Natural killer cell treated with Interleukin-12 subunit alpha and Interleukin-12 subunit beta and Interleukin-15 and Interleukin-18, amount 100 ng/mL, for 72 hours (primary cell): ENCODE data around the gene APEH. TPM values are rescaled to one million over a fixed set of nuclear protein-coding genes. Genes with fewer than 3 reads are reported as not detected.

Source experiments
- ATAC-seq, 2 donors: fragments of 150-1000 bp; cut with Tn5 transposase in 1 of 2; sonication (Bioruptor Pico), chemical (Tn5 transposase) in 1 of 2; 2 replicates each; pipeline ENCODE4 v1.10.0; 2021
- DNase-seq: peaks from one replicate; pipeline ENCODE4 v3.0.0; 2022; ENCODE audit warnings: low spot score
- H3K27ac Mint-ChIP-seq, 2 donors: 1 replicate in 1 of 2; 2 replicates in 1 of 2; pipeline ENCODE4 v1.8.0; 2022; ENCODE audit warnings: mixed read lengths in 2 of 2, mild to moderate bottlenecking in 1 of 2, moderate library complexity in 1 of 2
- H3K27me3 Mint-ChIP-seq, 2 donors: 1 replicate in 1 of 2; 2 replicates in 1 of 2; pipeline ENCODE4 v1.8.0; 2022; ENCODE audit warnings: mixed read lengths in 2 of 2
- H3K36me3 Mint-ChIP-seq: one replicate; pipeline ENCODE4 v1.8.0; 2022; ENCODE audit warnings: mixed read lengths
- H3K4me1 Mint-ChIP-seq, 2 donors: 1 replicate in 1 of 2; 2 replicates in 1 of 2; pipeline ENCODE4 v1.8.0; 2022; ENCODE audit warnings: low read depth in 2 of 2, mixed read lengths in 2 of 2, mild to moderate bottlenecking in 1 of 2
- H3K4me3 Mint-ChIP-seq: one replicate; pipeline ENCODE4 v1.8.0; 2022; ENCODE audit warnings: mixed read lengths
- H3K9me3 Mint-ChIP-seq: 2 replicates; pipeline ENCODE4 v1.8.0; 2022; ENCODE audit warnings: mixed read lengths
- total RNA-seq, 2 donors: library from RNA; stranded (reverse); gene quantifications; one replicate each; pipeline ENCODE4 v1.2.3, GENCODE V29; 2022

APEH gene
- total RNA-seq, 2 donors from 2014 or later = 134 to 235 TPM

DNA sequence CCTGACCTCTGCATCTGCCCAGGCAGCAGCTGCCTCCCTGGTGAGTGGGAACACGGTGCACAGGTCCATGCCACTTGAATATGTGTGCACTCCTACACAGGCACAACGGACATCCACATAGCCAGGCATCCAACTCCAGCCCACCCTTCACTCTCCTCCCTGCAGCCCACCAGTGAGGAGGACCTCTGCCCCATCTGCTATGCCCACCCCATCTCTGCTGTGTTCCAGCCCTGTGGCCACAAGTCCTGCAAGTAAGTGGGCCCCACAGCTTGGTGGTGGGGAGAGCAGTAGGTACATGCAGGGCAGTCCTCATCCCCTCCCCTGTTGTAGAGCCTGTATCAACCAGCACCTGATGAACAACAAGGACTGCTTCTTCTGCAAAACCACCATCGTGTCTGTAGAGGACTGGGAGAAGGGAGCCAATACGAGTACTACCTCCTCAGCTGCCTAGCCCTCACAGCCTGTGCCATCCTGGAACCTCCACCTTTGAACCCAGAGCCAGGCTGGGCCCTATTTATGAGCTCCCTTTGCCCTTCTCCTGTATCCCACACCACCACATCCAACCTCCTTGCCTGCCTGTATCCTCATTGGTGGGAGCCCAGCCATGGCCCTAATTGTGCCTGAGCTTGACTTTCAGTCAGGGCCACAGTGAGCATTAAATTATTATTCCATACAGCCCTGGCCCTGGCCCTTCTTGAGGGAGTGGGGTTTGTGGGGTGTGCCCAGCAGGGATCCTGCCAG lies 46.9 kb downstream of the APEH start:
- Mint-ChIP-seq H3K9me3 (no peaks in the 10 kb centered on the region), H3K27me3 (no peaks in the 10 kb centered on the region), H3K36me3 (no peaks in the 10 kb centered on the region), H3K27ac (peak overlapping the region; percentile 39 to 67), H3K4me3 (peak overlapping the region; percentile 15), H3K4me1 (peaks cover 29 to 41% of the 10 kb centered on the region in 2 donors)
- DNase-seq (no peak), ATAC-seq (no peak)

DNA sequence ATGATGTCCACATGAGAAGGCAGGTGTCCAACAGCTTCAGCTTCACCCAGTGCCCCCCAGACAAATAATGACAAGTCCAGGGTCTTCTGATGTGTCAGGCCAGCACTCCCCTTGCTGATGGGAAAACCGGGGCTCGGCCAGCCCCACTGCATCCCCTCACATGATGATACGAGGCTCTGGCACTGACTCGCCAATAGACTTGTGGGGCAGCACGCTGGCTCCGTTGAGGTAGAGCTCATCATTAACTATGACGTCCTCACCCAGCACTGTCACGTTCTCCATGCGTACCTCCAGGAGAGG lies 47.4 kb downstream of the APEH start:
- Mint-ChIP-seq H3K27me3 (no peaks in the 10 kb centered on the region), H3K27ac (peak overlapping the region in 1 of 2 donors; percentile 39), H3K4me1 (peaks cover 29 to 41% of the 10 kb centered on the region in 2 donors), H3K4me3 (no peak overlapping the region), H3K36me3 (no peaks in the 10 kb centered on the region), H3K9me3 (no peaks in the 10 kb centered on the region)
- ATAC-seq (no peak), DNase-seq (no peak)

DNA sequence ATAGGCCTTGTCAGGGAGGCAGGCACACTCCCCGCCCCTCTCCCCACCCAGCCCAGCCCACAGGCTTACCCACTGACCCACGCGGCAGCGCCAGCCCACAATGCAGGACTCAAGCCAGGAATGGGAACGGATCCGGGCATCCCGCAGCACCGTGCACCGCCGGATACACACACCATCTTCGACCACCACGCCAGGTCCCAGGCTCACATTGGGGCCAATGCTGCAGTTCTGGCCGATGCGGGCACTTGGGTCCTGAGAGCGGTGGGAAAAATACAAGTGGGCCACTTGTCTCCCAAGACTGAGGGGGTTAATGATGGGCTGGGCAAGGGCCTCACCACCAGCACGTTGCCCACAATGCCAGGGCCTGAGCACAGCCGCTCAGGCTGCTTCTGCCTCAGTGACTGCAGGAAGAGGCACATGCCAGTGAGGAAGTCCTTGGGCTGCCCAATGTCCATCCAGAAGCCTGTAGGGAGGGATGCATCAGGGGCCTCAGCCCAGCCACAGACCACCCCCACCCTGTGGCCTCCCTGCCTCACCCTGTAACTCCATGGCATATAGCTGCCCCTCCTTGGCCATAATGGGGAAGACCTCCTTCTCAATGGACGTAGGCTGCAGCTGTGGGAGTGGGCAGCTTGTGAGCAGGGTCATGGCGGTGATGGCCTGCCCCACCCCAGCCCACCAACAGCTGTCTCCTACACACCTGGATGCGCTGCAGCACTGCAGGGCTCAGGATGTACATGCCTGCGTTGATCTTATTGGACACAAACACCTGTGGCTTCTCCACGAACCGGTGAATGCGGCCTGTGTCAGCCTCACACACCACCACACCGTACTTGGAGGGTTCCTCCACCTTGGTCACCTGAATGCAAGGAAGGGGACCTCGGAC lies 48.0 kb downstream of the APEH start:
- Mint-ChIP-seq H3K36me3 (no peaks in the 10 kb centered on the region), H3K4me1 (peaks cover 29 to 41% of the 10 kb centered on the region in 2 donors), H3K9me3 (no peaks in the 10 kb centered on the region), H3K27me3 (no peaks in the 10 kb centered on the region), H3K27ac (peak overlapping the region; percentile 93 to 97), H3K4me3 (peak overlapping the region; percentile 89)
- DNase-seq (no peak), ATAC-seq (no peak)

DNA sequence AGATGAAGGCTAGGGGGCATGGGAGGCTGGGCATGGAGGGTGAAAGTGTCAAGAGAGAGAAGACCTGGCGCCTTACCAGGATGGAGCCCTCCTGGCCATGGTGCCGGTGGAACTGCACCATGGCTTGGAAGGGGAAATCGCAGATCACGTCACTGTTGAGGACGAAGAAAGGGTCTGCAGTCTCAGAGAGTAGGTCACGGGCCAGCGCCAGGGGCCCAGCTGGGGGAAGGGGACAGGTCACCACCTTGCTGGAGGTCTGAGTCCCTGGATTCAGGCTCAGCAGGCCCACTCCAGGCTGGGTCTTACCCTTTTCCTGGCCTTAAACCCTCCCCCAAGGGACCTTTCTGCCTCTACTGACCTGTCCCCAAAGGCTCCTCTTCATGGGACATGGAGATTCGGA lies 48.7 kb downstream of the APEH start:
- ATAC-seq (no peak), DNase-seq (no peak)
- peak overlapping the region; percentile 89 for H3K4me3 Mint-ChIP-seq
- H3K27me3 Mint-ChIP-seq = no peaks in the 10 kb centered on the region
- H3K9me3 Mint-ChIP-seq = no peaks in the 10 kb centered on the region
- H3K4me1 Mint-ChIP-seq = peaks cover 29 to 38% of the 10 kb centered on the region in 2 donors
- peak overlapping the region; percentile 93 to 97 for H3K27ac Mint-ChIP-seq
- no peaks in the 10 kb centered on the region for H3K36me3 Mint-ChIP-seq

DNA sequence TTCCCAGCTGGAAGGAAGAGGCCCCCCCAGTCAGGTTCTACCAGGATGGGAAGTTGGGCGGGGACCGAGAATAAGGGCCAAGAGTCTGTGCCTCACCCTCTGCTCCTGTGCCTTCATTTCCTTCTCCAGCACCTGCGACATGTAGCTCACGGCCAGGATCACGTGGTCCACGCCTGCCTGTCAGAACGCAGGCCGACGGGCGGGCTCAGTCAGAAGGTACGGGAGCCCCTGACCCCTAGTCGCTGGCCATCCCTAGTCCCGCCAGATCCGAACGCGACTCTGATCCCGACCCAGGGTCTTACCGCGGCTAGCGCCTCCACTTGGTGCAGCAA lies 49.1 kb downstream of the APEH start:
- peaks cover 29 to 38% of the 10 kb centered on the region in 2 donors for H3K4me1 Mint-ChIP-seq
- H3K9me3 Mint-ChIP-seq = no peaks in the 10 kb centered on the region
- H3K36me3 Mint-ChIP-seq = no peaks in the 10 kb centered on the region
- ATAC-seq = peak; percentile 16 to 41
- DNase-seq = peak; percentile 79
- peak overlapping the region; percentile 93 to 97 for H3K27ac Mint-ChIP-seq
- peak overlapping the region; percentile 89 for H3K4me3 Mint-ChIP-seq
- no peaks in the 10 kb centered on the region for H3K27me3 Mint-ChIP-seq

DNA sequence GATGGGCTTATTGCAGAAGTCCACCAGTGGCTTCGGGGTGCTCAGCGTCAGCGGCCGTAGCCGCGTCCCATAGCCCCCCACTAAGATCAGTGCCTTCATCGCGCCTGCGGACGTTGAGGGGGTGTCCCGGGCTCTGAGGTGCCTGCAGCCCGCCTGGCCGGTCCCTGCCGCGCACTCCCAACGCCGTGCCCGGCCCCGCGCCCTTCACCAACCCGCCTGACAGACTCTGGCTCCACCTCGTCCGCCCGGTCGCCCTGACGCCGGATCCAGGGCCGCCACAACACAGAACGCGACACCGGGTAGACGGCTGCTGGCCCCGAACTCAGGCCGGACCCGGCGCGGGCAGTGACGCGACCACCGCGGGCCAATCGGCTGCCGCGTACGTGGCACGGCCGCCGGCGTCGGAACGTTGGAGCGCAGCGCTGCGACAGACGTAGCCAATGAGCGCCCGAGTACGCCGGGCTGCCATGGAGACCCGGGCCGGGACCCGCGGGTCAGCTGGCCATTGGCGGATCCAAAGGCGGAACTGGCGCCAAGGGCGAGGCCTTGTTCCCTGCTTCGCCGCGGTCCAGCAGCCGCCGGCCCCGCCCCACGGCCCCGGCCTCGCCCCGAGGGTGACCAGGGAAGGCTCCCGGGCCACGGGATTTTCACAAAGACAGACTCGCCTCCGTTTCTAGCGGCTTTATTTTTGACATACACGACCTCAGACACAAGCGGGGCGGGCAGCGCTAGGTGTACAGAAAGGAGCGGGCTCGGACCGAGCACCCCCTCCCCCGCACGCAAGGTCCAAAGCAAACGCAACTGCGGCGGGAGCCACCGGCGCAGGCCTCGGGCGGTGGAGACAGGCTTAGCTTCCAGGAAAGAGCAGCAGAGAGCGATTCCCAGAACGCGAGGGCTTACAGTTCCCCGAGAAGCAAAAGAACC lies 49.7 kb downstream of the APEH start, which contains the start of gene GMPPB:
Gene GMPPB (minus strand): TSS at position 324 of the 924 bp plus-strand sequence. CDS start 225 bp downstream, at position 99.
- Mint-ChIP-seq H3K27me3 (no peaks in the 10 kb centered on the region), H3K27ac (peak within 1 kb of the TSS; percentile 93 to 97), H3K36me3 (no peaks in the 10 kb centered on the region), H3K4me3 (peak within 1 kb of the TSS; percentile 89), H3K9me3 (no peaks in the 10 kb centered on the region), H3K4me1 (peaks cover 23 to 33% of the 10 kb centered on the region in 2 donors)
- DNase-seq = peak; percentile 98
- ATAC-seq = peak; percentile 92 to 94

DNA sequence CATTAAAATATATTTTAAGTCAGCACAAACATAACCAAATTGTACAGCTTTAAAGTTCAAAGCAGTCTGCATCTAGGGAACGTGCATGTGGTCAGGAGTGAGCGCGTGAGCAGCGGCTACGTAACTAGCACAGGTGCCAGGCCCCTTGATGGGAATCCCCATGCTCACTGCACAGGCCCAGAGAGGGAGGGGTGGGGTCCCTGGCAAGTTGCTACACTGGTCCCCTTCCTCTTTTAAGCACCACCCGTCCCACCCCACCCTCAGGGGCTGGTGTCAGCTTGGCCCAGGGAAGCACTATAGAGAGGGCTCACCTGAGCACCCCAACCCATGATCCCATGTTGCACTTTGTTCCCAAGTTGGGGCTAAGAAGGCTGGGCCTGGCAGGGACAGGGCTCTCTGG lies 50.4 kb downstream of the APEH start:
- Mint-ChIP-seq H3K9me3 (no peaks in the 10 kb centered on the region), H3K27ac (peak overlapping the region; percentile 93 to 97), H3K4me3 (peak overlapping the region; percentile 89), H3K27me3 (no peaks in the 10 kb centered on the region), H3K36me3 (no peaks in the 10 kb centered on the region), H3K4me1 (peaks cover 19 to 27% of the 10 kb centered on the region in 2 donors)
- DNase-seq = no peak
- ATAC-seq = no peak

DNA sequence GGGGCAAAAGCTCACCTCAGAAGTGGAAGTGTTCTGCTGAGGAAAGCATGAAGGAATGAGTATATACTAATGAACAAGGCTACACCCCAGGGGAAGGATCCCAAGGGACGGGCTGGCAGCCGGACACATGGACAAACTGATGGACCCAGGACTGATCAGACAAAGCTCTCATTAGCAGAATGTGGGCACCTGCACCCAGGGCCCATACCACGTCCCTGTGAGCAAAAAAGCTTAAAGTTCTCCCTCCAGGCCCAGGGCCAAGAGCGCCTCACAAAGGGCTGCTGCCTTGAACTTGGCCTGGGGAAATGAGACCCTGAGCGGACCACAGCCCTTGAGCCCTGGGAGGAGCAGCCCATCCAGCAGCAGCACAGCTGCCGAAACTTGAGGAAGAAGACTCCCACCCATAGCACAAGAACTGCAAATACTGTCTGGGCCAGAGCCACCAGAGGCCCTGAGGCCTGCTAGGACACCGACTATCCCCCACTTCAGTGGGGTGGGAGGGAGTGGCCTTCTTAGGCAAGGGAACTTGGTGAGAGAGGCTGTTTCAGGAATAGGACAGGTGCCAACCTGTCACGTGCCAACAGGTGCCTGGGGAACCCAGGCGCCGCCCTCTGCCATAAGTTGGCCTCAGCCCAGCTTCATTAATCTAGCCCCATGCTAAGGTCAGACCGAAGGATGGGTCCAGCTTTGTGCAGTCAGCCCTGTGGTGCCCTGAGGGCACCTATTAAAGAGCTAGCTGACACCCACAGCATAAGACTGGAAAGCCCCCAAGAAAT lies 51.9 kb downstream of the APEH start:
- no peak for ATAC-seq
- Mint-ChIP-seq H3K4me1 (peaks cover 13 to 14% of the 10 kb centered on the region in 2 donors), H3K4me3 (no peak overlapping the region), H3K36me3 (peaks cover 3% of the 10 kb centered on the region), H3K27ac (peak overlapping the region in 1 of 2 donors; percentile 78), H3K27me3 (no peaks in the 10 kb centered on the region), H3K9me3 (no peaks in the 10 kb centered on the region)
- DNase-seq = no peak

DNA sequence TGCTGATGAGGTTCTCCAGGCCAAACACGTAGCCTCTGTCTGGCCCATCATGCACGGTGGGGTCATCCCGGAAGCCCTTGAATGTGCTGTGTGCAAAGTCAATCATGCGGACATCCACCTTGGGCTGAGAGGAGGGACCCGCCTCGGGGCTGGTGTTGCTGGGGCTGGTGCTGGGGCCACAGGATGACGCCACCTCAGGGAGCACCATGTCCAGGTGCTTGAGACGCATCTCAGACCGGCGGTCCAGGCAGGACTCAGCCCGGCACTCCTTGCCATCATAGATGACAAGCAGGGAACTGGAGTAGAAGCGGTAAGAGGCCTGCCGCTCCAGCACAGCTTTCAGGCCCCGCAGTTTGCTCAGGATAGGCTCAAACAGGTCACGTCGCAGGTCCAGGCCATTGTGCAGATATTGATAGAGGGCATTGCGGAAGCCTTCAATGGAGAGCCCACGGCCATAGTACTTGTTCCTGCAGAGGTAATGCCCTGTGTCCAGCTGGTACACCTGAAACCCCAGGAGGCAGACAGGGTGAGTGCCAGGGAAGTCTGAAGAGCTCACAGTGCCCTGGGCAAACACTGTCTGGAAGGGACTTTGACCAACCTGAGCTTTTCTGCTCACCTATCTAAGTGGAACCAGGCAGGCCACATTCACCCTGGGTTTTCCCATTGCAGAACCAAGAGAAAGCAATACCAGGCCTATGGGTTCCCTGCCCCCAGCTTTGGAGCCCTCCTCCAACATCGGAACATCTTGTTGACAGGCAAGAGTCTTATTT lies 53.2 kb downstream of the APEH start:
- no peak for ATAC-seq
- DNase-seq = no peak
- Mint-ChIP-seq H3K27me3 (no peaks in the 10 kb centered on the region), H3K4me1 (peaks cover 9% of the 10 kb centered on the region in 2 donors), H3K27ac (no peak overlapping the region), H3K36me3 (peaks cover 6% of the 10 kb centered on the region), H3K9me3 (no peaks in the 10 kb centered on the region), H3K4me3 (no peak overlapping the region)

DNA sequence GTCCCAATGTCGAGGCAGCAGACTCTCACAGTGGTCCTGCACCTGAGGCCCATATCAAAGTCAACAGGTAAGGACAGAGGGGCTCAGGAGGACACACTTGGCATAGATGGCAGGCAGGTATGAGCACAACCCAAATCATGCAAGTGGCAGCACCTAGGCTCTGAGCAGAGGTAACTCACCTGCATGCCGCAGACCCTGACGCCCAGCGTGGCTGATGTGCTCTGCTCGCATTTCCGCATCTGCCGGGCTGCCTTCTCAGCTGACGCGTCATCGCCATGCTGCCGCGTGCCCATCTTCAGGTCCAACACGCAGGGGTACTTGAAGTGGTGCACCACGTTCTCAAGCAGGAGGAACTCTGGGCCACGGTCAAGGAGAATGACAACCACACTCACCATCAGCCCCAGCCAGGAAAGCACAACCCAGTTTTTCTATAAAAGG lies 53.8 kb downstream of the APEH start:
- ATAC-seq (no peak), DNase-seq (no peak)
- Mint-ChIP-seq H3K9me3 (no peaks in the 10 kb centered on the region), H3K27me3 (no peaks in the 10 kb centered on the region), H3K4me1 (peaks cover 4 to 5% of the 10 kb centered on the region in 2 donors), H3K4me3 (no peak overlapping the region), H3K27ac (no peak overlapping the region), H3K36me3 (peaks cover 6% of the 10 kb centered on the region)

DNA sequence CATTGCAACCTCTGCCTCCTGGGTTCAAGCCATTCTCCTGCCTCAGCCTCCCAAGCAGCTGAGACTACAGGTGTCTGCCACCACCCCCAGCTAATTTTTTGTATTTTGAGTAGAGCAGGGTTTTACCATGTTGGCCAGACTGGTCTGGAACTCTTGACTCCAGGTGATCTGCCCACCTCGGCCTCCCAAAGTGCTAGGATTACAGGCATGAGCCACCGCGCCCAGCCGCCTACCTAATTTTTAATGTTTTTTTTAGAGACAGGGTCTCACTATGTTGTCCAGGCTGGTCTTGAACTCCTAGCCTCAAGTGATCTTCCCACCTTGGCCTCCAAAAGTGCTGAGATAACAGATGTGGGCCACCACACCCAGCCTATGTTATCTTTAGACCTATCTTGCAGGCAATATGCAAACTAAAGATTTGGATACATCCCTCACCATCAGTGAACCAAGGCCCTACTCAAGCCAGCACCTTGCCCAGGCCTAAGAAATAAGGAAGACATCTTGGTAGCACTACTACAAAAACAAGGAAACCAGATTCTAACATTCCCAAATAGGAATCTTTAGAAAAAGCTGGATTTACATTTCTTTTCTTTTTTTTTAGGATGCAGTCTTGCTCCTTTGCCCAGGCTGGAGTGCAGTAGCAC lies 55.9 kb downstream of the APEH start:
- DNase-seq (no peak), ATAC-seq (no peak)
- H3K4me1 Mint-ChIP-seq = no peaks in the 10 kb centered on the region
- H3K27me3 Mint-ChIP-seq = no peaks in the 10 kb centered on the region
- H3K36me3 Mint-ChIP-seq = peaks cover 6% of the 10 kb centered on the region
- no peak overlapping the region for H3K4me3 Mint-ChIP-seq
- H3K27ac Mint-ChIP-seq = no peak overlapping the region
- H3K9me3 Mint-ChIP-seq = no peaks in the 10 kb centered on the region

DNA sequence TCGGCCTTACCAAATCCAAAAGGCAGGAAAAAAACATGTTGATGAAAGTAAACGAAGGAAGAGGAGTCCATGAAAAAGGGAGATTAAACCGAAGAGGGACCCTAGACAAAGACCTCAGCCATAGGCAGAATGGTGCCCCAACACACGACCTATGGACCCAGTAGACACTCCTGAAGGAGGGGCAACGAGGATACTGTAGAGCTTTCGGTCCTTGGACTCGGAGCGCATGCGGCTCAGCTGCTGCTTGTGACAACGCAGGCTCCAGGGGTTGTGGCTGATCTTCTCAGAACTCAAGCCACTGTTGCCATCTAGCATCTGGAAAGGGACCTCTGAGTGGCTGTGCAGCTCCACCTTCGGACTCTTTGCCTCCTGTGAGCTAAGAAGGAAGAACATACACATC lies 58.4 kb downstream of the APEH start:
- no peak for ATAC-seq
- H3K36me3 Mint-ChIP-seq = peaks cover 6% of the 10 kb centered on the region

More for the DNA sequence above, 58.4 kb downstream of the APEH start:
- H3K27me3 Mint-ChIP-seq = no peaks in the 10 kb centered on the region
- peaks cover 0 to 4% of the 10 kb centered on the region in 2 donors for H3K4me1 Mint-ChIP-seq
- no peak overlapping the region for H3K27ac Mint-ChIP-seq
- H3K4me3 Mint-ChIP-seq = no peak overlapping the region
- no peaks in the 10 kb centered on the region for H3K9me3 Mint-ChIP-seq
- DNase-seq = no peak
